K562 (cell line): ENCODE results near the gene ERI2. TPM values are rescaled to one million over a fixed set of nuclear protein-coding genes. Genes with fewer than 3 reads are reported as not detected.

Source experiments
- ATAC-seq: fragments of 200-7000 bp; cut with Tn5 transposase; 3 replicates; pipeline ENCODE4 v1.9.1; 2020; ENCODE audit warnings: moderate library complexity
- BruUV-seq: library from RNA; stranded (reverse); fragments of 400-500 nt; replicated peaks from 2 replicates; lab custom pipeline; 2021; lab: Mats Ljungman, UMichigan
- CTCF ChIA-PET: fragments of 300-600 bp; formaldehyde crosslinking; extraction: SDS; loops from one replicate; lab custom pipeline; 2021; ENCODE audit warnings: low intra/inter-chr PET ratio; lab: Yijun Ruan, JAX
- POLR2A ChIA-PET: fragments of 300-600, 350-650 bp; sonication (Branson Sonifier 250); formaldehyde crosslinking; extraction: SDS; loops from one replicate; lab custom pipeline; 2021; ENCODE audit warnings: antibody characterized with exemption, inconsistent platforms; lab: Yijun Ruan, JAX
- DNase-seq, 4 experiments: peaks; one replicate each; pipeline versions ENCODE4 v3.0.0 to v3.0.0-alpha.2; 2011 to 2018; ENCODE audit warnings: low spot score in 3 of 4, mixed read lengths in 3 of 4; ENCODE audit errors: extremely low read depth in 1 of 4
- FAIRE-seq: peaks from 2 replicates; lab custom pipeline; 2011; peaks lifted over from hg19 to GRCh38; lab: Jason Lieb, UNC
- H2AFZ ChIP-seq: 2 replicates; pipeline ENCODE4 v1.6.0; 2011; ENCODE audit warnings: low read depth, low read length, control low read depth, inconsistent platforms
- H3K27ac ChIP-seq: fragments of 200-600 bp; 3 replicates; pipeline ENCODE4 v1.8.0; 2011; ENCODE audit warnings: low read depth, mild to moderate bottlenecking, control low read depth, inconsistent platforms, low read length, moderate library complexity, mixed read lengths; ENCODE audit errors: extremely low read depth
- H3K27me3 ChIP-seq, 2 experiments: fragments of 300-600 bp in 1 of 2; 2 replicates in 1 of 2; 3 replicates in 1 of 2; pipeline versions ENCODE4 v1.6.0 to v1.8.0; 2011; ENCODE audit warnings: inconsistent platforms in 2 of 2, low read length in 2 of 2, mild to moderate bottlenecking in 1 of 2, mixed read lengths in 1 of 2, moderate library complexity in 1 of 2; ENCODE audit not compliant: control insufficient read depth in 2 of 2, insufficient read depth in 2 of 2
- H3K36me3 ChIP-seq: fragments of 300-600 bp; 3 replicates; pipeline ENCODE4 v1.8.0; 2011; ENCODE audit warnings: mild to moderate bottlenecking, low read length, inconsistent platforms; ENCODE audit not compliant: control insufficient read depth, insufficient read depth
- H3K4me1 ChIP-seq, 2 experiments: fragments of 200-600 bp in 1 of 2; replicated peaks in 1 of 2; 2 replicates in 1 of 2; 3 replicates in 1 of 2; pipeline versions ENCODE4 v1.5.1 to v1.8.0; 2011; ENCODE audit warnings: inconsistent platforms in 2 of 2, low read length in 2 of 2, mild to moderate bottlenecking in 1 of 2, mixed read lengths in 1 of 2, moderate library complexity in 1 of 2; ENCODE audit not compliant: control insufficient read depth in 2 of 2, insufficient read depth in 2 of 2
- H3K4me2 ChIP-seq: 2 replicates; pipeline ENCODE4 v1.6.1; 2011; ENCODE audit warnings: low read length, control low read depth, inconsistent platforms, mixed read lengths; ENCODE audit not compliant: insufficient read depth
- H3K4me3 ChIP-seq: fragments of 200-600 bp; sonication (generic), shearing (Covaris generic); 2 replicates; pipeline ENCODE4 v1.5.1; 2016; ENCODE audit warnings: control low read depth, inconsistent platforms
- H3K79me2 ChIP-seq: fragments of 200-600 bp; 3 replicates; pipeline ENCODE4 v1.8.0; 2011; ENCODE audit warnings: low read length, inconsistent platforms; ENCODE audit not compliant: control insufficient read depth, insufficient read depth
- H3K9ac ChIP-seq, 2 experiments: 2 replicates each; pipeline versions ENCODE4 v1.6.0 to v1.6.1; 2011; ENCODE audit warnings: low read depth in 2 of 2, low read length in 2 of 2, control low read depth in 1 of 2, inconsistent platforms in 1 of 2, mild to moderate bottlenecking in 1 of 2, mixed read lengths in 1 of 2; ENCODE audit not compliant: insufficient read depth in 1 of 2
- H3K9me1 ChIP-seq: one replicate; pipeline ENCODE4 v1.6.0; 2011; ENCODE audit warnings: inconsistent platforms, mild to moderate bottlenecking, low read length, moderate library complexity; ENCODE audit not compliant: control insufficient read depth, insufficient read depth
- H3K9me3 ChIP-seq: replicated peaks from 2 replicates; pipeline ENCODE4 v1.5.1; 2011; ENCODE audit warnings: low read depth, low read length, inconsistent platforms; ENCODE audit not compliant: control insufficient read depth, insufficient read depth
- H4K20me1 ChIP-seq: replicated peaks from 2 replicates; pipeline ENCODE4 v1.6.1; 2011; ENCODE audit warnings: low read length, inconsistent platforms, mixed read lengths; ENCODE audit not compliant: control insufficient read depth, insufficient read depth
- C11orf30 ChIP-seq: fragments of 450-650 bp; IDR thresholded peaks from 2 replicates; pipeline ENCODE4 v1.6.1; 2016; ENCODE audit warnings: low read depth, mild to moderate bottlenecking
- MAFF ChIP-seq: IDR thresholded peaks from 2 replicates; pipeline ENCODE4 v1.6.1; 2012; ENCODE audit warnings: low read length, improper control_type of control experiment
- MAFG ChIP-seq: fragments of 450-650 bp; conservative IDR thresholded peaks from 2 replicates; pipeline ENCODE4 v1.6.1; 2016; ENCODE audit warnings: missing genetic modification characterization, missing compliant biosample characterization
- NR2C2 ChIP-seq, 2 experiments: fragments of 200-800 bp in 1 of 2; sonication (Bioruptor generic) in 1 of 2; sonication (generic) in 1 of 2; formaldehyde crosslinking in 1 of 2; IDR thresholded peaks; 2 replicates each; pipeline versions ENCODE4 v1.6.1 to v1.8.0; 2016 to 2022; ENCODE audit warnings: mild to moderate bottlenecking in 1 of 2, missing compliant biosample characterization in 1 of 2, missing genetic modification characterization in 1 of 2, missing genetic modification reagents in 1 of 2
- TEAD1 ChIP-seq, 2 experiments: fragments of 450-650 bp in 1 of 2; sonication (generic) in 1 of 2; formaldehyde crosslinking; IDR thresholded peaks; 2 replicates each; pipeline versions ENCODE4 v1.4.0 to v1.8.0; 2020 to 2022; ENCODE audit warnings: mild to moderate bottlenecking in 2 of 2, missing genetic modification reagents in 1 of 2
- ZNF316 ChIP-seq: fragments of 450-650 bp; IDR thresholded peaks from 2 replicates; pipeline ENCODE4 v1.6.1; 2016
- WGBS: fragments of 100-300 bp; shearing (Covaris generic); methylation state at CpG from one replicate; pipeline ENCODE4 v1.1.6; 2016; ENCODE audit warnings: low coverage, mixed read lengths; ENCODE audit not compliant: insufficient coverage; ENCODE audit errors: missing lambda C conversion rate; 5-methylcytosine and 5-hydroxymethylcytosine counted together
- in situ Hi-C: fragments of 300-500 bp; cut with MboI; formaldehyde crosslinking; loops from 4 replicates; pipeline ENCODE4 v1.15.0; 2018; ENCODE audit warnings: inconsistent platforms, mixed read lengths
- intact Hi-C: fragments of 100-400 bp; cut with micrococcal nuclease; formaldehyde crosslinking; loops from 2 replicates; pipeline ENCODE4 v1.14.2; 2022
- polyA plus RNA-seq, 8 experiments: library from polyadenylated mRNA; depleted of rRNA in 4 of 8; stranded (reverse) in 5 of 8; unstranded in 3 of 8; fragments of >200 nt; fragmentation: Nextera tagmentation in 2 of 8; fragmentation: Illumina TruSeq in 1 of 8; extraction: Ambion mirVana in 2 of 8; extraction: Trizol in 1 of 8; gene quantifications; 2 replicates each; pipeline versions ENCODE4 v1.2.1 to v1.2.3, GENCODE V29; 2011 to 2014; ENCODE audit warnings: inconsistent platforms in 1 of 8, missing spikeins in 1 of 8
- total RNA-seq, 7 experiments: library from RNA; depleted of rRNA in 6 of 7; stranded (reverse); fragments of >200 nt in 6 of 7; fragmentation: Illumina TruSeq in 2 of 7; extraction: Trizol in 2 of 7; gene quantifications; 2 replicates each; pipeline versions ENCODE4 v1.2.1 to v1.2.3, GENCODE V29; 2011 to 2021; ENCODE audit warnings: low replicate concordance in 1 of 7
- TF ChIP-seq, protein P1 (sequence below): sonication (generic); formaldehyde crosslinking; IDR thresholded peaks from 2 replicates; pipeline ENCODE4 v1.8.0; 2023; ENCODE audit warnings: mild to moderate bottlenecking, missing genetic modification reagents
- TF ChIP-seq, protein P2 (sequence below), 2 experiments: fragments of 450-650 bp in 1 of 2; IDR thresholded peaks; 2 replicates each; pipeline ENCODE4 v1.6.1; 2011 to 2017; ENCODE audit warnings: low read depth in 2 of 2, antibody characterized with exemption in 1 of 2, borderline replicate concordance in 1 of 2, low read length in 1 of 2, mild to moderate bottlenecking in 1 of 2, mixed read lengths in 1 of 2; ENCODE audit not compliant: control insufficient read depth in 1 of 2
- TF ChIP-seq, protein P3 (sequence below): sonication (generic); formaldehyde crosslinking; IDR thresholded peaks from 2 replicates; pipeline ENCODE4 v1.8.1; 2023; ENCODE audit warnings: missing genetic modification reagents, mild to moderate bottlenecking, borderline replicate concordance

The ERI2 gene
- total and polyA plus RNA-seq, 9 of the 15 experiments (the other 6 are each of a cell fraction or from before 2014, with no cell fraction given): 23.3 to 57.0 (median 48.1) TPM

DNA sequence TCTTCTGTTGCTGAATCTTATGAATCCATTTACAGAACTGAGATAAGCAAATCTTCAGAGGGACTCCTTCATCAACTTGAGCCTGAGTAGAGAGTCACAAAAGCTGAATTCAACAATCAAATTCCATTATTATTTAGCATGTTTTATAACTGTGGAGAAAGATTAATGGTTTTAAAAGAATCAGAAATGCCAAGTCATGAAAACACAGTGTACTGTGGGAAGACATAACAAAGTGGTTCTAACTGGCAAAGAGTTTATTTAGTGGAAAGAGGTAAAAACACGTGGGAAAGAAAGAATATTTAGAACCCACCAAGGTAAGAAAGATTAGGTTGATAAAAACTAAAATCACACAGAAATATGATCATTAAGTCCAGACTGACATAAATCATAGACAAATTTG lies 5.0 kb downstream of the ERI2 start:
- Histone ChIP-seq H4K20me1 (no peaks in the 10 kb centered on the region), H3K27ac (peak overlapping the region; percentile 5; the same call in 1 of the 3 replicates), H2AFZ (no peak overlapping the region), H3K9me1 (no peaks in the 10 kb centered on the region), H3K4me1 (peaks cover 10 to 11% of the 10 kb centered on the region in 2 experiments; a peak in 3 of 5 replicates), H3K79me2 (peaks cover 26% of the 10 kb centered on the region), H3K27me3 (no peaks in the 10 kb centered on the region), H3K36me3 (peaks cover 68% of the 10 kb centered on the region), H3K9ac (no peak overlapping the region), H3K4me3 (no peak overlapping the region), H3K9me3 (no peaks in the 10 kb centered on the region), H3K4me2 (no peak overlapping the region)
- BruUV-seq: no TSS peak
- WGBS: 29% methylated on average over 1 of the region's 1 CpG
- no peak for FAIRE-seq
- ATAC-seq: no peak
- CTCF ChIA-PET: interaction anchor here (0.6 kb wide), 1 partner anchor 10 kb away, joined by 4 read pairs; no protein-coding TSS in a partner anchor
- intact Hi-C loops: loop anchor here (10.0 kb wide), 1 partner anchor 266 kb away; no protein-coding TSS in a partner anchor
- in situ Hi-C loops: no loop called here
- DNase-seq: no peak
- POLR2A ChIA-PET: no interaction called here
- TF ChIP-seq MAFF (peak; percentile 44; the same call in 1 of the 2 replicates), C11orf30 (peak; percentile 74), ZNF316 (peak; percentile 78), NR2C2 (CRISPR knock-in tag; IDR thresholded peaks at IDR 0.05) (no peak), NR2C2 (tag; IDR thresholded peaks at IDR 0.05) (no peak), TEAD1 (CRISPR knock-in tag; IDR thresholded peaks at IDR 0.05) (no peak), MAFG (tag) (peak; percentile 63; the same call in 1 of the 2 replicates)
- TF ChIP-seq, protein P1, sequence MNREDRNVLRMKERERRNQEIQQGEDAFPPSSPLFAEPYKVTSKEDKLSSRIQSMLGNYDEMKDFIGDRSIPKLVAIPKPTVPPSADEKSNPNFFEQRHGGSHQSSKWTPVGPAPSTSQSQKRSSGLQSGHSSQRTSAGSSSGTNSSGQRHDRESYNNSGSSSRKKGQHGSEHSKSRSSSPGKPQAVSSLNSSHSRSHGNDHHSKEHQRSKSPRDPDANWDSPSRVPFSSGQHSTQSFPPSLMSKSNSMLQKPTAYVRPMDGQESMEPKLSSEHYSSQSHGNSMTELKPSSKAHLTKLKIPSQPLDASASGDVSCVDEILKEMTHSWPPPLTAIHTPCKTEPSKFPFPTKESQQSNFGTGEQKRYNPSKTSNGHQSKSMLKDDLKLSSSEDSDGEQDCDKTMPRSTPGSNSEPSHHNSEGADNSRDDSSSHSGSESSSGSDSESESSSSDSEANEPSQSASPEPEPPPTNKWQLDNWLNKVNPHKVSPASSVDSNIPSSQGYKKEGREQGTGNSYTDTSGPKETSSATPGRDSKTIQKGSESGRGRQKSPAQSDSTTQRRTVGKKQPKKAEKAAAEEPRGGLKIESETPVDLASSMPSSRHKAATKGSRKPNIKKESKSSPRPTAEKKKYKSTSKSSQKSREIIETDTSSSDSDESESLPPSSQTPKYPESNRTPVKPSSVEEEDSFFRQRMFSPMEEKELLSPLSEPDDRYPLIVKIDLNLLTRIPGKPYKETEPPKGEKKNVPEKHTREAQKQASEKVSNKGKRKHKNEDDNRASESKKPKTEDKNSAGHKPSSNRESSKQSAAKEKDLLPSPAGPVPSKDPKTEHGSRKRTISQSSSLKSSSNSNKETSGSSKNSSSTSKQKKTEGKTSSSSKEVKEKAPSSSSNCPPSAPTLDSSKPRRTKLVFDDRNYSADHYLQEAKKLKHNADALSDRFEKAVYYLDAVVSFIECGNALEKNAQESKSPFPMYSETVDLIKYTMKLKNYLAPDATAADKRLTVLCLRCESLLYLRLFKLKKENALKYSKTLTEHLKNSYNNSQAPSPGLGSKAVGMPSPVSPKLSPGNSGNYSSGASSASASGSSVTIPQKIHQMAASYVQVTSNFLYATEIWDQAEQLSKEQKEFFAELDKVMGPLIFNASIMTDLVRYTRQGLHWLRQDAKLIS (CRISPR knock-in tag): no peak
- TF ChIP-seq, protein P2, sequence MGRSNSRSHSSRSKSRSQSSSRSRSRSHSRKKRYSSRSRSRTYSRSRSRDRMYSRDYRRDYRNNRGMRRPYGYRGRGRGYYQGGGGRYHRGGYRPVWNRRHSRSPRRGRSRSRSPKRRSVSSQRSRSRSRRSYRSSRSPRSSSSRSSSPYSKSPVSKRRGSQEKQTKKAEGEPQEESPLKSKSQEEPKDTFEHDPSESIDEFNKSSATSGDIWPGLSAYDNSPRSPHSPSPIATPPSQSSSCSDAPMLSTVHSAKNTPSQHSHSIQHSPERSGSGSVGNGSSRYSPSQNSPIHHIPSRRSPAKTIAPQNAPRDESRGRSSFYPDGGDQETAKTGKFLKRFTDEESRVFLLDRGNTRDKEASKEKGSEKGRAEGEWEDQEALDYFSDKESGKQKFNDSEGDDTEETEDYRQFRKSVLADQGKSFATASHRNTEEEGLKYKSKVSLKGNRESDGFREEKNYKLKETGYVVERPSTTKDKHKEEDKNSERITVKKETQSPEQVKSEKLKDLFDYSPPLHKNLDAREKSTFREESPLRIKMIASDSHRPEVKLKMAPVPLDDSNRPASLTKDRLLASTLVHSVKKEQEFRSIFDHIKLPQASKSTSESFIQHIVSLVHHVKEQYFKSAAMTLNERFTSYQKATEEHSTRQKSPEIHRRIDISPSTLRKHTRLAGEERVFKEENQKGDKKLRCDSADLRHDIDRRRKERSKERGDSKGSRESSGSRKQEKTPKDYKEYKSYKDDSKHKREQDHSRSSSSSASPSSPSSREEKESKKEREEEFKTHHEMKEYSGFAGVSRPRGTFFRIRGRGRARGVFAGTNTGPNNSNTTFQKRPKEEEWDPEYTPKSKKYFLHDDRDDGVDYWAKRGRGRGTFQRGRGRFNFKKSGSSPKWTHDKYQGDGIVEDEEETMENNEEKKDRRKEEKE (IDR thresholded peaks at IDR 0.05; ENCODE audit: borderline replicate concordance in 1 of 2, control insufficient read depth in 1 of 2, low read depth in 2 of 2, low read length in 1 of 2): no peak
- TF ChIP-seq, protein P3, sequence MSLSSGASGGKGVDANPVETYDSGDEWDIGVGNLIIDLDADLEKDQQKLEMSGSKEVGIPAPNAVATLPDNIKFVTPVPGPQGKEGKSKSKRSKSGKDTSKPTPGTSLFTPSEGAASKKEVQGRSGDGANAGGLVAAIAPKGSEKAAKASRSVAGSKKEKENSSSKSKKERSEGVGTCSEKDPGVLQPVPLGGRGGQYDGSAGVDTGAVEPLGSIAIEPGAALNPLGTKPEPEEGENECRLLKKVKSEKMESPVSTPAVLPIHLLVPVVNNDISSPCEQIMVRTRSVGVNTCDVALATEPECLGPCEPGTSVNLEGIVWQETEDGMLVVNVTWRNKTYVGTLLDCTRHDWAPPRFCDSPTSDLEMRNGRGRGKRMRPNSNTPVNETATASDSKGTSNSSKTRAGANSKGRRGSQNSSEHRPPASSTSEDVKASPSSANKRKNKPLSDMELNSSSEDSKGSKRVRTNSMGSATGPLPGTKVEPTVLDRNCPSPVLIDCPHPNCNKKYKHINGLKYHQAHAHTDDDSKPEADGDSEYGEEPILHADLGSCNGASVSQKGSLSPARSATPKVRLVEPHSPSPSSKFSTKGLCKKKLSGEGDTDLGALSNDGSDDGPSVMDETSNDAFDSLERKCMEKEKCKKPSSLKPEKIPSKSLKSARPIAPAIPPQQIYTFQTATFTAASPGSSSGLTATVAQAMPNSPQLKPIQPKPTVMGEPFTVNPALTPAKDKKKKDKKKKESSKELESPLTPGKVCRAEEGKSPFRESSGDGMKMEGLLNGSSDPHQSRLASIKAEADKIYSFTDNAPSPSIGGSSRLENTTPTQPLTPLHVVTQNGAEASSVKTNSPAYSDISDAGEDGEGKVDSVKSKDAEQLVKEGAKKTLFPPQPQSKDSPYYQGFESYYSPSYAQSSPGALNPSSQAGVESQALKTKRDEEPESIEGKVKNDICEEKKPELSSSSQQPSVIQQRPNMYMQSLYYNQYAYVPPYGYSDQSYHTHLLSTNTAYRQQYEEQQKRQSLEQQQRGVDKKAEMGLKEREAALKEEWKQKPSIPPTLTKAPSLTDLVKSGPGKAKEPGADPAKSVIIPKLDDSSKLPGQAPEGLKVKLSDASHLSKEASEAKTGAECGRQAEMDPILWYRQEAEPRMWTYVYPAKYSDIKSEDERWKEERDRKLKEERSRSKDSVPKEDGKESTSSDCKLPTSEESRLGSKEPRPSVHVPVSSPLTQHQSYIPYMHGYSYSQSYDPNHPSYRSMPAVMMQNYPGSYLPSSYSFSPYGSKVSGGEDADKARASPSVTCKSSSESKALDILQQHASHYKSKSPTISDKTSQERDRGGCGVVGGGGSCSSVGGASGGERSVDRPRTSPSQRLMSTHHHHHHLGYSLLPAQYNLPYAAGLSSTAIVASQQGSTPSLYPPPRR (CRISPR knock-in tag): no peak
